ENCODE results near the gene CCDC28B.

The CCDC28B gene

GRCh38 chr1:32221980-32222755, 21.8 kb downstream of the CCDC28B start, which contains the start of the genes EIF3I and TMEM234:
EIF3I (plus strand) TSS chr1:32222407; CDS start chr1:32222442, 35 bp downstream.
TMEM234 (minus strand) TSS chr1:32222353; CDS start chr1:32222322, 31 bp downstream.
- DNase-seq (ENCODE audit: low read depth), result peak; percentile 90

GRCh38 chr1:32223683-32224082, 23.3 kb downstream of the CCDC28B start:
- no peak for DNase-seq (ENCODE audit: low read depth)

DNA sequence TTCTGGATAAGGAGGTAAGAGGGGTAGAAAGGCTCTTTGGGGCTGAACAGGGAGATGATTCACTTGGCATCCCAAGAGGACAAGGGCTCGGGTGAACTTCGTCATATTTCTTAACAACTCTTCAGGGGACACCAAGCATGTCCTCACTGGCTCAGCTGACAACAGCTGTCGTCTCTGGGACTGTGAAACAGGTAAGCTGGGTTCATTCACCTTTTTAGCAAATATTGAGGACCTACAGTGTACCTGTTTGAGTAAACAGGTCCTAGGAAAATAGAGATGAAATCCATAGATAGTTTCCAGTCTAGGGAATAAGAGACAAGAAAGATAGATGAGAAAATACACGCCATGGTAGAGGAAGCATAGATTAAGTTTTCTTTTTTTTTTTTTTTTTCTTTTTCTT, 23.9 kb downstream of the CCDC28B start:
- no peak for DNase-seq (ENCODE audit: low read depth)

DNA sequence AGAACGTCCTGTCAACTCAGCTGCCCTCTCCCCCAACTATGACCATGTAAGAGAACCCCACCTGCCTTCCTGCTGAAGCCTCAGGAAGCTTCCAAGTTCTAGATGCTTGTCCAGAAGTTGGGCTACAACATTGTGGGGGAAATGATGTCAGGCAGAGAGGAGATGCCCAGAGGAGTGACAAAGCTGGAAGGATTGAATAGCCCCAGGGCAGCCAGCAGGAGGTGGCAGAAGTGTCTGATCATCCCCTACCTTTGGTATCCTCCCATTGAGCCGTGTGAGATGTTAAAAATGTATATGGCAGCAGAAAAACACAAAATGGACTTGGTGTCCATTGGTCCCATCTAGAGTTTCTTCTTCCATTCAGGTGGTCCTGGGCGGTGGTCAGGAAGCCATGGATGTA, 28.4 kb downstream of the CCDC28B start:
- DNase-seq (ENCODE audit: low read depth), result no peak

- DNase-seq (ENCODE audit: low read depth), result no peak
Observed at GRCh38 chr1:32231843-32232432, 31.5 kb downstream of the CCDC28B start.

GRCh38 chr1:32232558-32233304, 32.3 kb downstream of the CCDC28B start:
- no peak for DNase-seq (ENCODE audit: low read depth)

- no peak for DNase-seq (ENCODE audit: low read depth)
Observed at GRCh38 chr1:32234792-32235191, 34.4 kb downstream of the CCDC28B start.

- no peak for DNase-seq (ENCODE audit: low read depth)
Observed at GRCh38 chr1:32239337-32239736, 38.9 kb downstream of the CCDC28B start.

DNA sequence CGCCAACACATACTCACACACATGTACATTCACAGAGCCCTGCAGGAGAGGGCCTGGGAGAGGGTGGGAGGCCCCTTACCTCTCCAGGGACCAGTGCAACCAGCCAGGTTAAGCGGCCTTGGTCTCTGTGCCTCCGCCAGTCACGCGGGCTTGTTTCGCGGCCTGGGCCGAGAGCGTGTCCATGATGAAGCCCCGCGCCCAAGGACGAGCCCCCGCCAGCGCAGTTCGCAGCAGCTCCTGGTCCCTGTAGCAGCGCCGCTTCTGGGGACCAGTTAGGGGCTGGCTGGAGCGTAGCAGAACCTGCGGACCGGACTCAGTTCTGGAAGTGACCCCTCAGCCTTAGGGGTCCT, 39.4 kb downstream of the CCDC28B start:
- no peak for DNase-seq (ENCODE audit: low read depth)

GRCh38 chr1:32240140-32240951, 40.0 kb downstream of the CCDC28B start:
- no peak for DNase-seq (ENCODE audit: low read depth)

GRCh38 chr1:32241001-32241763, 40.8 kb downstream of the CCDC28B start:
- no peak for DNase-seq (ENCODE audit: low read depth)

DNA sequence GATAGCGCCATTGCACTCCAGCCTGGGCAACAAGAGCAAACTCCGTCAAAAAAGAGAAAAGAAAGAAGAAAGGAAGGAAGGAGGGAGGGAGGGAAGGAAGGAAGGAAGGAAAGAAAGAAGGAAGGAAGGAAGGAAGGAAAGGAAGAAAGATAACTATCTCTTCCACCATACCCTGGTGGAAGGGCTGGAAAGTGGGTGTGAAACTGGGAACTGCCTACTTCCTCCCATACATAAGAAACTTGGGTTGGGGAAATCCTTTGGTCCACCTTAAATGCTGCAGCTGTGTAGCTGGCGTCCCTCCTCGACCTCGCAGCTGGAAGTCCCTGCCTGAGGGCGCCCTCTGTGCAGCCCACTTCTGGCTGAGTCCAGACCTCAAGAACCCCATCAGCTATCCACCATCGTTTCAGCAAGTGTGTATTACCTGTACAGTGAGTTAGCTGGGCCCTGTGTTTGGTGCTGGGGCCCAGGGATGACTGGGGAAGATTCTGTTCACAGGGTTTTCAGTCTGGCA, 42.0 kb downstream of the CCDC28B start:
- DNase-seq (ENCODE audit: low read depth), result no peak

GRCh38 chr1:32246888-32247273, 46.5 kb downstream of the CCDC28B start, which contains the start of gene FAM167B:
FAM167B (plus strand) TSS chr1:32247222; CDS start chr1:32247422, 200 bp downstream.
- DNase-seq (ENCODE audit: low read depth), result no peak

GRCh38 chr1:32247452-32247851, 47.1 kb downstream of the CCDC28B start:
- DNase-seq (ENCODE audit: low read depth), result no peak

GRCh38 chr1:32247983-32248889, 47.8 kb downstream of the CCDC28B start:
- peak; percentile 73 for DNase-seq (ENCODE audit: low read depth)

GRCh38 chr1:32249831-32250525, 49.6 kb downstream of the CCDC28B start:
- DNase-seq (ENCODE audit: low read depth), result peak; percentile 77

DNA sequence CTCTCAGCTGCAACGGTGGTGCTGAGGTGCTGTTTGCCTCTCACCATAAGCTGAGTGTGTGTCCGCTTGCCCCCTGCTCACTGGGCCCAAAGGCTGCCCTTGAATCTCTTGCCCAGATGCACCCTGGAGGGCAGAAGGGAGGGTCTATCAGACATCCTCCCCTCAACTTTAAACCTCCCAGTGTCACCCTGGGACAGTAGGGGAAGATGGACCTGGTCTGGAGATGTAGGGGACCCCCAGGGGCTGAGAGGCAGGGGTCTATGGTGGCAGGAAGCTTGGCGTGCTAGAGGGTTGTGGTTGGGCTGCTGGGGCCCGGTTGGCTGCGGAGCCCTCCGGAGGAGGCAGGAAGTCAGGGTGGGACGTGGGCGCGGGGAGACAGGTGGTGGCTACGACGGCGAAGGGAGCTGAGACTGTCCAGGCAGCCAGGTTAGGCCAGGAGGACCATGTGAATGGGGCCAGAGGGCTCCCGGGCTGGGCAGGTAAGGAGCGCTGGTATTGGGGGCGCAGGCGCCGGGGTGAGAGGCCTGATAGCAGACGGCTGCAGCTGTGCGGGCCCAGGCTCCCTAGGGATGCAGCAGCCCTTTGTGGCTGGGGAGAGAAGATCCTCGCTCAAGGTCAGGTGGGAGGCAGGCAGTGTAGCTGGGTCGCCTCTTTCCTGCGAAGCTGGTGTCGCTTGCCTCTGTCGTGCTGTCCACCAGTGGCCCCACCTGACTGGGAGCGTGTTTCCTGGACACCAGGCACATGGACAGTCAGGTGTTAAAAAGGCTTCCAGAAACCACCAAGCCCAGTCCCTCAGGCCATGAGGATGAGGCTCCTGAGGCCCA, 50.7 kb downstream of the CCDC28B start, which contains the start of gene LCK:
Gene LCK (plus strand): TSS at position 373 of the 824 bp plus-strand sequence. CDS start 23,065 bp downstream, outside the sequence.
- DNase-seq (ENCODE audit: low read depth), result peak; percentile 62

All from activated T-cell treated with anti-CD3 and anti-CD28 coated beads for 24 hours (primary cell).